Smooth muscle cell of the brain vasculature (primary cell): ENCODE data around the gene PRKCD.

ENCODE experiments used
- DNase-seq: peaks from one replicate; pipeline ENCODE4 v3.0.0-alpha.2; 2012; ENCODE audit warnings: low read depth, low spot score

Gene PRKCD

DNA sequence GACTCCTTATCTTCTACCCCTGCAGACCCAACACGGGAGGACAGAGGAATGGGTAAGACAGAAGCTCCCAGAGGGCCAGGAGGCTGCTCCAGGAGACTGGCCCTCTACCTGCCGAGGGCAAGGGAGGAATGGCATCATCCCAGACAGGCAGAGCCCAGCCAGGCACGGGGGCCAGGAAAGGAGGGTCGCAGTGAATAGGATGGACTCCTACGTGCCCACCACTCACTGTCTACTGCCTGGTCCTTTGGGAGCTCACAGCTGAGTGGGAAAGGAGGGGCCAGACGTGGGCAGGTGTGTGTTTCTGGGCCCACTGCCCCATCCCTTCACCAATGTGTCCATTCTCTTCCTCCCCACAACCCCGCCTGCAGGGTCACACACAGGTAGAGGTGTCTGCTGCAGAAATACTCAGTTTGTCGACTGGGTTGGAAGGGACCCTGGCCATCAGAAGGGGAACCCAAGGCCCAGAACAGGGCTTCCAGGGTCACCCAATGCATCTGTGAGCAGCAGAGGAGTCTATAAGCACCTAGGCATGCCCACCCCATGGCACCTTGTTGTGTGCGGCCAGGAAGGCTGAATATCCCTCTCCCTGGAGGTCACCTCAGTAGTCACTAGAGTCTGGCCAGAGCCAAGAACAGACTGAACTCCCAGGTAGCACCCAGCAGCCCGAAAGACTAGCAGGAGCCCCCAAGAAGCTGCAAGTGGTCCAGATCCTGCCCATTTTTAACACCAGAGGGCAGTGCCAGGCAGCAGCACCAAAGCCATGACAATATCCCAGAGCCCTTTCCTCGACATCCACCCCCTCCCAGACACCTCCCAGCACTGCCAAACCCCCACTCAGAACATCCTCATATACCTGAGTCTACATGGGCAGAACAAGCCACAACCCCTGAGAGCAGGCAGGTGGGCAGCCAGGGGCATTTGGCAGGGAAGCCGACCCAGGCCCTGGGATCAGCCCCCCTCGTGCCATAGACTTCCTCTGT lies 70.8 kb downstream of the PRKCD start:
- no peak for DNase-seq

DNA sequence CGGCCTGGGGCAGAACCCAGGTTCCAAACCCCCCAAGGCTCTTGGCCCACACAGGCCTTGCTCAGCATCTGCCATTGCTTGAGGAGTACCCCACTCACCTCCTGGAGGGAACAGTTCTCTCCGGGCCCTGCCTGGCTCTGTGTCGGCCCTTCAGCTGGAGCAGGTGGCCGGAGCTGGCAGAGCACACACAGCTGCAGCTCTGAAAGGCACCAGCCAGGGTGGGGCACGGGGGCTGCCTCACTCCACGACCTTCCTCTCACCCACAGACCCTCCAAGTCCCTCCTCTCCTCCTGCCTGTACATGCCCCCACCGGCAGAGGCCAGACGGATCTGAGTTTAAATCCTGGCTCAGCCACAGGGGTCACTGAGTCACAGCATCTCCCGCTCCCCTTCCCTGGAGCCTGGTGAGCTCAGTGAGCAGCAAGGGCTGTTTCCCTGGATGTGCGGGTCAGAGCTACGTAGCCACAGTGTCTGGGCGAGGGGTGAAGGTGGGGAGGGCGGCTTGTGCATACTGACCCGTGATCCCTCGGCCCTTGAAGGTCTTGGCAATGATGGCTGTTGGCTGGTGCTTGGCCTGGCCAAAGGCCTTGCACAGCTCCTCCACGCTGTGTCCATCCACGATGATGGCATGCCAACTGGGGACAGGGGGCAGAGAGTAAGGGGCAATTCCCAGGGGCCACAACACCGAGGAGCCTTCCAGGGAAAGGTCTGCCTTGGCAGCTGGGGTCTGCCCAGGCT lies 71.8 kb downstream of the PRKCD start:
- DNase-seq: no peak

DNA sequence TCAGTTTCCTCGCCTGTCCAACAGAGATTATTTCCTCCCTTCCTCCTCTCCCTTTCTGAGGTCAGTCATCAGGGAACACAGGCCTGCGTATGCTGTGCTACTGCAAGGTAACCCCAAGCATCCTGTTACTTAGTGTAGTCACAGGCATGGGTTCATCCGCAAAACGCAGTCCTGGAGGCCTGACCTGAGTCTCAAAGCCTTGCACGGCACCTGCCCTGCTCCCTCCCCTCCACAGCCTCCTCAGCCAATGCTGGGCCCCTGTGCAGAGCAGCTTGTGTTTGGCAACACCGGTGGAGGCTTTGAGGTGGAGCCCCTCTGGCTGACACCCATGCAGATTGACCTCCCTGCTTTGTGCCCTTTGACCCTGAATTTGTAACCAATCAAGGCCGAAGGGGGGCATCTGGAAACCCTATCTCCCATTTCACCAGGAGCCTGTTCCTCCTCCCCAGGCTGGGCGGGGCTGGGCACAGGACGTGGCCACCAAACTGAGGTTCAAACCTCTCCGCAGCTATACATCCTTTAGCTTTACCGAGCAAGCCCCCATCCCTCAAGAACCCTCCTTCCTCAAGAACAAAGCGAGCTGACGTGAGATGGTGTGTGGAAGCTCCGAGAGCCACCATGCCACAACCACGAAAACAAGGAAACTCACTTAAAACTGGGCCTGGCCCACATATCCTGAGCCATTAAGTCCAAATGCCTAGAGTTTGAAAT lies 73.3 kb downstream of the PRKCD start:
- no peak for DNase-seq

DNA sequence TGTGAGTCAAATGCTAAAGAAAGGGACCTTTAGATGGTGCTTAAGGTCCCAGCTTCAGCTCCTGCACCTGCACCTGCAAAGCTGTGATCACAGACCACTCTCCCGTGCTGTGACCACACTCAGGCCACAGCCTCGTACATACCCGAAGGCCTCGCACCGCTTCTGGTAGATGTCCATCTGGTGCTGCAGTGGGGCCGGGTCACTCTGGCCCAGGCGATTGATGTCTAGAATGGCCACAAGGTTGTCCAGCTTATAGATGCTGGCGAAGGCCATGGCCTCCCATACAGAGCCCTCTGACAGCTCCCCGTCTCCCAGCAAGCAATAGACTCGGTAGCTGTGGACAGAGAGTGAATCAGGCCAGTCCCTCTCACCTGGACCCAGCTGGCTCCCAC lies 73.8 kb downstream of the PRKCD start:
- DNase-seq: no peak

DNA sequence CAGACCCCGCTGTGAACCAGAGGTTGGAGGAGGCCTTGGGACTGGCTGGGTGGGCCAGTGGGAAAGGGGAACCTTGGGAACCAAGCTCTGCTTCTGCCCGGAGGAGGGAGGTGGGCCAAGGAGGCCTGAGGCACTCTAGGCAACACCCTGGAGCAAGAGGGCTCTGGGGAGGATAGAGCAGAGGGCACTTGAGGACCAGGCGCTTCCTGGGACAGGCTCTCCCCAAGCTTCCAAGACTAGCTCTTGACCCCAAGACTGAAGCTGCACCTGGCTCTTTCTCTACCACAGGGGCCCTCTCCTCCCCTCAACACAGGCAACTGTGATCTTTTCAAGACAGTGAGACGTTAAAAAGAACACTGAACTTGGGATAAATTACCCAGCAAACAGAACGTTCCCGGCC lies 74.5 kb downstream of the PRKCD start:
- DNase-seq: no peak

DNA sequence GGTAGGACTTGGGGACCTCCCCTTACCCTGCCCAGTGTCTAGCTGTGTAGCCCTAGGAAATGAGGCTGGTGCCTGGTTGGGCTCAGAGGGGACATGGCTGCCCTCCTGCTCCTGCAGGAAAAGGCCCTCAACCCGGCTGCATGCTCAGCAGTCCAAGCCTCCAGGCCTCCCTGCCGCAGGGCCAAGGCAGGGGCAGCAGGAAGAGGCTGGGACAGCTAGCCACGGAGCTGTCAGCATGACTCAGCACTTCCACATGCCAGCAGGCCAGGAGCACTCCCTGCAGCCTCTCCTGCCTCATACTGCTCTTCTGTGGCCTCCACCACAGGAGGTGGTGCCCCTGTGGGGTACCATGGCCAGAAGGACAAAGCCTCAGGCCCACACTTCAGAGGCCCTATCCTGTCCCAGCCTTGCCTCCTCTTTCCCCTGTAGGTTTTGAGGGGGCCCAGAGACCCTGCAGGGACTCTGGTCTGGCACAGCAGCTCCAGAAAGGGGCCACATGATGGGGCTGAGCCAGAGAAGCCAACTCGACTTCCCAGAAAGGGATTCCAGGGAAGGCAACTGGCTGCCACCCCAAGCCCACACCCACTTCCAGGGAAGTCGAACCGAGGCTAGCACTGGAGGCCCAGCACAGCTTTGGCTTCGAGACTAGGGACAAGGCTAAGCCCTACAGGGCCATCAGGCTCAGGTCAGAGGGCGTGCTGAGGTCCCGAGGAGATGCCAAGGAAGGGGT lies 75.3 kb downstream of the PRKCD start:
- DNase-seq: peak; percentile 77

DNA sequence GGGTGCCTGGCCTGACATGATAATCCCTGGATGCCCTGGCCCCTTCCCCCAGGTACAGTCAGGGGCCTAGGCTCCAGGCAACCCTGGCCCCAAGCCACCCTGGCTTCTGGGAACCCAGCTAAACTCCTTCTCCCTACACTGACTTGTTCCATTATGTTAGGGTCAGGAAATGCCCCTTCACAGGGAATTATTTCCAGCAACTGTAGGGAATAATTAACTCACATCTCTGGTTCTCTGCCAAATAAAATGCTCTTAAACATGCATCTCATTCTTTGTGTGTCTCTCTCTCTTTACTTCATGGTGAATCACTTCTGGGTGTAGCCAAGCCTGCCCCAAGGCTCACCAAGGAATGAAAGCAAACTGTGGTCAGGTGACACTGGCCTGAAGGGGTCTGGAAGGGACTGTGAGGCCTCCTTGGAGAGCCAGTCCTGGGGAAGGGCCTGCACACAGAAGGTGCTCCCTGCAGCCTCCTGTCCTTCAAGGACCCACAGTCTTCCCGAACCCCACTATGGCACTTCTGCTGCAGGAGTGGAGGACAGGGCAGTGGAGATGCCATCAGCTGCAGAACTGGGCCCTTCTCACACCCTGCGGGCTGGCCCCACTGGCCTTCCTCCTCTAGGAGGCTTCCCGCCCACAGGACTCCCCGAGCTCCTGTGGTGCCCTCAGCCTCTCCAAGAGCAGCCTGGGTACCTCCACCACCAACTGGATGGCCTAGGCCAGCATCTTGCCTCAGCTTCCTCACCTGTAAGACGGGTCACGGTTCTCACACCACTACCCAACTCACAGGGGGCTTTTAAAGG lies 77.2 kb downstream of the PRKCD start:
- peak; percentile 60 for DNase-seq

DNA sequence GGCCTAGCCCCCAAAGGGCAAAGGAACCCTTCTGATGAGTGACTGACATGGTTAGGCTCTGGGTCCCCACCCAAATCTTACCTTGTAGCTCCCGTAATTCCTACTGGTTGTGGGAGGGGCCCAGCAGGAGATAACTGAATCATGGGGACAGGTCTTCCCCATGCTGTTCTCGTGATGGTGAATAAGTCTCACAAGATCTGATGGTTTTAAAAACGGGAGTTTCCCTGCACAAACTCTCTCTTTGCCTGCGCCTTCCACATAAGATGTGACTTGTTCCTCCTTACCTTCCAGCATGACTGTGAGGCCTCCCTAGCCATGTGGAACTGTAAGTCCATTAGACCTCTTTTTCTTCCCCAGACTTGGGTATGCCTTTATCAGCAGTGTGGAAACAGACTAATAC lies 77.9 kb downstream of the PRKCD start:
- no peak for DNase-seq

DNA sequence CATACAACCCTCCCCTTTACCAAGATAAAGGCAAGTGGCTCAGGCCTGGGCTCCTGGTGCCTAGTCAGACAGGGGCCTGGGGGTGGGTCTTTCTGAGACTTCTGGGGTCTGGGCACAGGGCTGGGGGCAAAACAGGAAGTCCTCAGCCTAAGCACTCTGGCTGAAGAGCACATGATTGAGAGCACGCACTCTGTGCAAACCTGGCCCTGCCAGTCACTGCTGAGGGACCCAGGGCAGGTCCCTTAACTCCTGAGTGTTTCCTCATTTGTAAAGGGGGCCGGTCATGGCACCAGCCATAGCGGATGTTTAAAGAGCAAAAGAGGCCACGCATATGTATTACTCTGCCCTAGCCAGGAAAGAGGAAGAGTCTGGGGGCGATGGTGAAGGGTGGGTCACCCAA lies 78.8 kb downstream of the PRKCD start:
- no peak for DNase-seq

DNA sequence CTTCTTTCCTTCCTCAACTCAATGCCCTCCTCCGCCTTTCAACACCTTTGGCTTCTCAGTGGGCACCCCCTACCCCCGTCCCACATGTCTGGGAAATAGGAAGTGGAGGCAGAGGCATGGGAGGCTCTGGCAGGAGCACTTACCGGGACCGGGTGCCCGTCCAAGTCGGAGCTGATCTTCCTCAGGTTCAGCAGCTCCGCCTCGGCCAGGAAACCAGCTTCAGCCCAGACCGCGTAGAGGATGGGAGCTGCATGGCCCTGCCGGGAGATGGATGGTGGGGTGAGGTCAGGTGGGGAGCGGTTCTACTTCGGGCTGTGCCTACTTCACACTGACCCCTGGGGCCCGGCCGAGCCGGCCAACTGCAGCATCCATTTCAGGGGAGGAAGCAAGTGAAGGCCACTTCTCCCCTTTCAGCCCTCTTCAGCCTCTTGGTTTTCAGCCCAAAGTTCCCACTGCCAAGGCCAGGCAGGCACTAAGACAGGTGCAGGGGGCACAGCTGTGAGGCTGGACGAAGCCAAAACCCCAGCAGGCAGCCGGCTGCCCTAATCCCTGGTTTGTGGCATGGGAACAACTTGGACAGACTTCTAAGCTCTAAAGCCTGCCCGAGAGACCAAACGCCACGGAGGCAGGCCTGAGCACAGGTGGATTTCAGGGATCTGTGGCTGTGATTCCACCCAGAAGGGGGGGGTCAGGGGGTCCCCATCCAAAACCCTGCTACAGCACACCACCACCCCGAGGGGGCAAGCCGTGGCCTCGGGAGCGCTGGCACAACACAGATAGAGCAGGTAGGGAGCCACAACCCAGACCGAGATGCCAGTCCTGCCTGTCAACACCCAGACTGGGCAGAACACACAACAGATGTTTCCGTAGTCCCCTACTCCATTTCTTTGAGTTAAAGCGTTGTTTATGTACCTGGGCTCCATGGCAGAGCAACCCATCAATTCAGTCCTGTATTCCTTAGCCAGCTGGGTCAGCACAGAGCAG lies 80.3 kb downstream of the PRKCD start:
- DNase-seq: no peak

DNA sequence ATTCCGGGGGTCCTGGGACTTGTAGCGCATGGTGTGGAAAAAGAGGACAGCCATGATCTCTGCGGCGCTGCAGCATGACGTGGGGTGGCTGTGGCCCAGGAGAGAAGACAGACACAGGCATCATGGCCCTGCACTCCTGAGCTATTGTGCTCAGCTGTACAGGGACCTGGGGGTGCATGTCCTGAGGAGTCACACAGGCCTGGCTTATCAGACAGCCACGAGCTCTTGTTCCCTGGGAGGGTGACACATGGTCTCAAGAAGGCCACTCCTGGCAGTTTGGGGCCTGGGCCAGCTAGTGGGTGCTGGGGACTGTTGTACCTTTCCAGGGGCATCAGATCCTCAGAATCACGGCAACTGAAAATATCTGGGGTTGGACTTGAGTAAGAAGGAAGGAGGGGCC lies 81.1 kb downstream of the PRKCD start:
- DNase-seq: no peak
